ENCODE results near the gene KIAA1755.

The KIAA1755 gene

DNA sequence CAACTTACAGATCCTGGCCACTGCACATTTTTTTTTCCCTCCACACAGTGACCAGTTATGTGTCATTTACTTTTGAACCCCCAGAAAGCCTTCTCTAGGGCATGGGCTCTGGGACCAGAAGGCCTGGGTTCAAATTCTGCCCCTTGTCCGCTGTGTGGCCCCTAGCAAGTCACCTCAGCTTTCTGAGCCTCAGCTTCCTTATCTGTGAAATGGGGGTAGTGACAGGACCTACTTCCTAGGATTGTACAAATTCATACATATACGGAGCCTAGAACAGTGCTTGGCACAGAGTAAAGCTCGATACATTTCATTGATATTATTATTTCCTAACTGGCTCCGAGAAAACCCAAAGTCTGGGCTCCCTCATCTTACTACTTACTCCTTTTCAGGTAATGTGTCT lies 45.0 kb upstream of the KIAA1755 start:
- in situ Hi-C loops (cut with HindIII; ENCODE audit: low sequenced_read_pairs) = no loop called here
- DNase-seq (ENCODE audit: low read depth, low spot score) = no peak
- TF ChIP-seq, protein P1, sequence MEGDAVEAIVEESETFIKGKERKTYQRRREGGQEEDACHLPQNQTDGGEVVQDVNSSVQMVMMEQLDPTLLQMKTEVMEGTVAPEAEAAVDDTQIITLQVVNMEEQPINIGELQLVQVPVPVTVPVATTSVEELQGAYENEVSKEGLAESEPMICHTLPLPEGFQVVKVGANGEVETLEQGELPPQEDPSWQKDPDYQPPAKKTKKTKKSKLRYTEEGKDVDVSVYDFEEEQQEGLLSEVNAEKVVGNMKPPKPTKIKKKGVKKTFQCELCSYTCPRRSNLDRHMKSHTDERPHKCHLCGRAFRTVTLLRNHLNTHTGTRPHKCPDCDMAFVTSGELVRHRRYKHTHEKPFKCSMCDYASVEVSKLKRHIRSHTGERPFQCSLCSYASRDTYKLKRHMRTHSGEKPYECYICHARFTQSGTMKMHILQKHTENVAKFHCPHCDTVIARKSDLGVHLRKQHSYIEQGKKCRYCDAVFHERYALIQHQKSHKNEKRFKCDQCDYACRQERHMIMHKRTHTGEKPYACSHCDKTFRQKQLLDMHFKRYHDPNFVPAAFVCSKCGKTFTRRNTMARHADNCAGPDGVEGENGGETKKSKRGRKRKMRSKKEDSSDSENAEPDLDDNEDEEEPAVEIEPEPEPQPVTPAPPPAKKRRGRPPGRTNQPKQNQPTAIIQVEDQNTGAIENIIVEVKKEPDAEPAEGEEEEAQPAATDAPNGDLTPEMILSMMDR (IDR thresholded peaks at IDR 0.05; ENCODE audit: low read depth, low read length) = no peak
- H3K4me3 ChIP-seq (ENCODE audit: low read depth, low read length) = no peak overlapping the region

DNA sequence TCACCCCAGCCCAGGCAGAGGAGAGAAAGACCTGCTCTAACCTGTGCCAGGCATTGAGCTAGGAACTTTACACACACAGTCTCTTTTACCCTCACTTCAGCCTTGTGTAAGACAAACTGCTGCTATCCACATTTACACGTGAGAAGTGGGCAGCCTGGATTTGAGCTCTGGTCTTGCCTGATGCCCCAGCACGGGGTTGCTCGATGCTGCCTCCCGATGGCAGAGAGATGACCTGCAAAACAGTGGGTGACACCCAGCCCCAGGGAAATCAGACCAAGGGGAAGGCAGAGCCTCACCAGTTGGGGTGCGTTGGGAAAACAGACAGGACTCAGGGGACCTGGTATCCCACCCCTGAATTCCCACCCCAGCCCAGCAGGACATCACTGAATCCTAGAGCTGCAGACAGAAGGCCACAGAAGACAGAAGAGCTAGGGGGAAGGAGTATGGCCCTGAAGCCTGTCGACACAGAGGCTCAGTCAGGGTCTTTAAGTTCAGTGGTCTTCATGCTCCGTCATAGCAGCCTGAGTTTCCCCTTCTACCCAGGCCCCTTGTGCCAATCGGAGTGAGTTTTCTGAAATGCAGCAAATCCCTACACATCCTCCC lies 44.4 kb upstream of the KIAA1755 start:
- DNase-seq (ENCODE audit: low read depth, low spot score) = peak; percentile 12
- H3K4me3 ChIP-seq (ENCODE audit: low read depth, low read length) = no peak overlapping the region
- TF ChIP-seq, protein P1 (IDR thresholded peaks at IDR 0.05; ENCODE audit: low read depth, low read length) = peak; percentile 59
- in situ Hi-C loops (cut with HindIII; ENCODE audit: low sequenced_read_pairs) = no loop called here

DNA sequence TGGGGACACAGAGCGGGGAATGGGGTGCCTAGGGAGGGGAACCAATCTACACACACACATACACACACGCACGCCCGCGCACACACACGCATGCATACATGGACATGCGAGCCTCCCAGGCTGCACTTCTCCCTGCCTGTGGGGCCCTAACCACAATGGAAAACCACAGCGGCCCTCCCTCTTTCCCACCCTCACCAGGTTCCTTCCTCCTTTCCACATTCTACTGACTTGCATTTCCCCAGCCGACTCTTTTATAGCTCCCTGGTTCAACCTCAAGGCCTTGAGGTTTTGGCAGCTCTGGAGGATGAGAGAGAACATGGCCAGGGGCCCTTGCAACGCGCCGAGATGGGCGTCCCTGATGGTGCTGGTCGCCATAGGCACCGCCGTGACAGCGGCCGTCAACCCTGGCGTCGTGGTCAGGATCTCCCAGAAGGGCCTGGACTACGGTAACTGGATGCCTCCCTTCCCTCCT lies 43.4 kb upstream of the KIAA1755 start, which contains the start of gene BPI:
BPI (plus strand) TSS at position 249 of the 472 bp plus-strand sequence; CDS start at position 317, 68 bp downstream.
- DNase-seq (ENCODE audit: low read depth, low spot score) = peak; percentile 64
- H3K4me3 ChIP-seq (ENCODE audit: low read depth, low read length) = no peak within 1 kb of the TSS
- TF ChIP-seq, protein P1 (IDR thresholded peaks at IDR 0.05; ENCODE audit: low read depth, low read length) = no peak
- in situ Hi-C loops (cut with HindIII; ENCODE audit: low sequenced_read_pairs) = no loop called here

DNA sequence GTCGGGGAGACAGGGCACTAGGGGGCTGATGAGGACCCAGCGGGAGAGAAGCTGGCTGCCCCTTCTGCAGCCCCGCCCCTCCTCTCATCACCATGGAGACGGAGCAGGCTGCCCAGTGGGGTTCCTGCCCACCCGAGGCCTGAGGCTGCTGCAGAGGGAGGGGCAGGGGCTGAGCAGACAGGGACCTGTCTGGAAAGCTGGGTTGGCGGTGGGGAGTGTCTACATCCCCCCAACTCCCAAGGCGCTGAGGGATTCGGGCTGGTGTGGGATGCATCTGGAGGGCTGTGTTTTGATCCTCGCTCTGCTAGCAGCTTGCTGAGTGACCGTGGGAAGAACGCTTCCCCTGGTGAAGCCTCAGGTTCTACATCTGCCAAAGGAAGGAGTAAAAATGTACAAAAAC lies 42.3 kb upstream of the KIAA1755 start:
- H3K4me3 ChIP-seq (ENCODE audit: low read depth, low read length) = no peak overlapping the region
- in situ Hi-C loops (cut with HindIII; ENCODE audit: low sequenced_read_pairs) = no loop called here
- DNase-seq (ENCODE audit: low read depth, low spot score) = peak; percentile 19
- TF ChIP-seq, protein P1 (IDR thresholded peaks at IDR 0.05; ENCODE audit: low read depth, low read length) = no peak

DNA sequence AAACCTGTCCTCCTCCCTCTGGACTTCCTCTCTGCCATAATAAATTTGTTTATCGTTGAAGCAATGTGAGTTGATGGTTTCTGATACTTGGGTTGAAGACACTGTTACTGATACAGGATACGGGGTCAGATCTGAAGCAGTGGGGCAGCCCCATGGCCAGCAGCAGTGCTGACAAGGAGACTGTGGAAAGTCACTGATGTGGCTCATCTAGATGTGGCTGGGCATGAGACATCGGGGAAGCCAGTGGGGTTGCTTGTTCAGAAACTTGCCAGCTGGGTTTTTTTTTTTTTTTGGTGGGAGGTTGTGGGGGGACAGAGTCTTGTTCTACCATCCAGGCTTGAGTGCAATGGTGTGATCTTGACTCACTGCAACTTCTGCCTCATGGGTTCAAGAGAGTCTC lies 40.8 kb upstream of the KIAA1755 start:
- DNase-seq (ENCODE audit: low read depth, low spot score) = no peak
- H3K4me3 ChIP-seq (ENCODE audit: low read depth, low read length) = no peak overlapping the region
- TF ChIP-seq, protein P1 (IDR thresholded peaks at IDR 0.05; ENCODE audit: low read depth, low read length) = no peak
- in situ Hi-C loops (cut with HindIII; ENCODE audit: low sequenced_read_pairs) = no loop called here

DNA sequence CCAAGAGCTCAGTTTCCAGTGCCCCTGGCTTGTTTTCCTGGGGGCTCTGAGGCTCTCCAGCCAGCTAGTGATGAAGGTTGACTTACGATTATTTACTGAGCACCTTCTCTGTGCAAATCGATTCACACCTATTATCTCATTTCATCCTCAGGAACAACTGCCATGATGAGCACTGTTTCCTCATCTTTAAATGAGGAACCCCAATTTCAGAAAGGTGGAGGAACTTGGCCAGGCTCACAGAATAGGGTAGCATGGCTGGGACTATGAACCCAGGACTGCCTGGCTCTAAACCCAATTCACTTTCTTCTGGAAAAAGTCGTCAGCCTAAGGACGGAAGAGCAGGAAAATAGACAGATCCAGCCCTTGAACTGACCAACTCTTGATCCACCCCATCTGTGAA lies 39.9 kb upstream of the KIAA1755 start:
- no peak overlapping the region for H3K4me3 ChIP-seq (ENCODE audit: low read depth, low read length)
- in situ Hi-C loops (cut with HindIII; ENCODE audit: low sequenced_read_pairs) = no loop called here
- no peak for DNase-seq (ENCODE audit: low read depth, low spot score)
- TF ChIP-seq, protein P1 (IDR thresholded peaks at IDR 0.05; ENCODE audit: low read depth, low read length) = no peak

All from astrocyte of the spinal cord (primary cell).